Activated CD4-positive, alpha-beta T cell treated with anti-CD3 and anti-CD28 coated beads, Interleukin-2, amount 50 U/mL, for 16 hours (primary cell): ENCODE measurements around the gene GABBR2.
"Not testable (repeated sequence)": the region's sequence is repeated elsewhere in the genome, so short reads cannot be mapped to it uniquely, and the experiment has no call there.

Source experiments
- DNase-seq: peaks from one replicate; pipeline ENCODE4 v3.0.0-alpha.2; 2020

GABBR2 gene

GRCh38 chr9:98271479-98271878 lies 437.3 kb downstream of the GABBR2 start:
- no peak for DNase-seq

GRCh38 chr9:98270284-98270683 lies 438.5 kb downstream of the GABBR2 start:
- not testable (repeated sequence) for DNase-seq

- not testable (repeated sequence) for DNase-seq
Measured at GRCh38 chr9:98269652-98270051, 439.1 kb downstream of the GABBR2 start.

GRCh38 chr9:98267556-98267955 lies 441.2 kb downstream of the GABBR2 start:
- DNase-seq = not testable (repeated sequence)

GRCh38 chr9:98264516-98264915 lies 444.2 kb downstream of the GABBR2 start:
- DNase-seq = no peak

- DNase-seq = peak; percentile 85
Measured at GRCh38 chr9:98263482-98264357, 445.0 kb downstream of the GABBR2 start.

- no peak for DNase-seq
Measured at GRCh38 chr9:98263080-98263479, 445.7 kb downstream of the GABBR2 start.

- no peak for DNase-seq
Measured at GRCh38 chr9:98262056-98262455, 446.7 kb downstream of the GABBR2 start.

GRCh38 chr9:98260635-98261034 lies 448.1 kb downstream of the GABBR2 start:
- no peak for DNase-seq

- DNase-seq = no peak
Measured at GRCh38 chr9:98259791-98260190, 448.9 kb downstream of the GABBR2 start.

- DNase-seq = peak; percentile 39
Measured at GRCh38 chr9:98256756-98257155, 452.0 kb downstream of the GABBR2 start.

- DNase-seq = peak; percentile 97
Measured at GRCh38 chr9:98255578-98256296, 453.0 kb downstream of the GABBR2 start, which contains the start of gene TBC1D2. Gene TBC1D2 (minus strand): TSS chr9:98255649. CDS start chr9:98255541, 108 bp downstream.

GRCh38 chr9:98255061-98255577 lies 453.6 kb downstream of the GABBR2 start:
- DNase-seq = no peak

GRCh38 chr9:98254228-98255060 lies 454.3 kb downstream of the GABBR2 start:
- DNase-seq = no peak

- no peak for DNase-seq
Measured at GRCh38 chr9:98253565-98253964, 455.2 kb downstream of the GABBR2 start.

GRCh38 chr9:98251551-98251950 lies 457.2 kb downstream of the GABBR2 start:
- no peak for DNase-seq

- DNase-seq = no peak
Measured at GRCh38 chr9:98249771-98250170, 459.0 kb downstream of the GABBR2 start.

GRCh38 chr9:98248737-98249474 lies 459.8 kb downstream of the GABBR2 start:
- DNase-seq = peak; percentile 45

GRCh38 chr9:98247831-98248657 lies 460.7 kb downstream of the GABBR2 start:
- DNase-seq = no peak

- DNase-seq = no peak
Measured at GRCh38 chr9:98242426-98242825, 466.3 kb downstream of the GABBR2 start.
